ENCODE results near the gene MAN1A1. TPM values are rescaled to one million over a fixed set of nuclear protein-coding genes. Genes with fewer than 3 reads are reported as not detected.

MAN1A1 gene
- total RNA-seq, 2 experiments from 2014 or later: 13.7 to 13.9 TPM

GRCh38 chr6:119182216-119182803 is 167.3 kb downstream of the MAN1A1 start:
- no peak for ATAC-seq
- DNase-seq: no peak
- POLR2A ChIA-PET: interaction anchor here (1.0 kb wide), 1 partner anchor 134 kb away, joined by 3 read pairs; no protein-coding TSS in a partner anchor
- Mint-ChIP-seq H3K9me3 (ENCODE audit: insufficient read depth) (no peaks in the 10 kb centered on the region), H3K27me3 (ENCODE audit: low read depth) (no peaks in the 10 kb centered on the region), H3K4me1 (ENCODE audit: low read depth) (peaks cover 14% of the 10 kb centered on the region), H3K4me3 (no peak overlapping the region), H3K36me3 (ENCODE audit: low read depth) (peaks cover 23% of the 10 kb centered on the region), H3K27ac (no peak overlapping the region)
- CTCF ChIA-PET: no interaction called here

GRCh38 chr6:119181046-119181445 is 168.5 kb downstream of the MAN1A1 start:
- peaks cover 14% of the 10 kb centered on the region for H3K4me1 Mint-ChIP-seq (ENCODE audit: low read depth)
- H3K36me3 Mint-ChIP-seq (ENCODE audit: low read depth): peaks cover 19% of the 10 kb centered on the region
- ATAC-seq: no peak
- H3K27me3 Mint-ChIP-seq (ENCODE audit: low read depth): no peaks in the 10 kb centered on the region
- no peak overlapping the region for H3K27ac Mint-ChIP-seq
- POLR2A ChIA-PET: interaction anchor here (1.0 kb wide), 1 partner anchor 135 kb away, joined by 3 read pairs; no protein-coding TSS in a partner anchor
- DNase-seq: no peak
- no peak overlapping the region for H3K4me3 Mint-ChIP-seq
- H3K9me3 Mint-ChIP-seq (ENCODE audit: insufficient read depth): no peaks in the 10 kb centered on the region
- CTCF ChIA-PET: no interaction called here

GRCh38 chr6:119179842-119180241 is 169.7 kb downstream of the MAN1A1 start:
- Mint-ChIP-seq H3K27me3 (ENCODE audit: low read depth) (no peaks in the 10 kb centered on the region), H3K4me1 (ENCODE audit: low read depth) (peaks cover 14% of the 10 kb centered on the region), H3K36me3 (ENCODE audit: low read depth) (peaks cover 15% of the 10 kb centered on the region), H3K9me3 (ENCODE audit: insufficient read depth) (no peaks in the 10 kb centered on the region), H3K4me3 (no peak overlapping the region), H3K27ac (no peak overlapping the region)
- ChIA-PET CTCF (interaction anchor here (1.3 kb wide), 1 partner anchor 31 kb away, joined by 5 read pairs; no protein-coding TSS in a partner anchor), POLR2A (no interaction called here)
- ATAC-seq (peak; percentile 81), DNase-seq (peak; percentile 43)

GRCh38 chr6:119179062-119179461 is 170.5 kb downstream of the MAN1A1 start:
- POLR2A ChIA-PET: no interaction called here

GRCh38 chr6:119176445-119176844 is 173.1 kb downstream of the MAN1A1 start:
- POLR2A ChIA-PET: interaction anchor here (0.7 kb wide), 1 partner anchor 49 kb away, joined by 4 read pairs; no protein-coding TSS in a partner anchor
- H3K9me3 Mint-ChIP-seq (ENCODE audit: insufficient read depth): no peaks in the 10 kb centered on the region
- ATAC-seq (no peak), DNase-seq (no peak)
- peaks cover 2% of the 10 kb centered on the region for H3K27me3 Mint-ChIP-seq (ENCODE audit: low read depth)
- H3K27ac Mint-ChIP-seq: no peak overlapping the region
- peaks cover 14% of the 10 kb centered on the region for H3K4me1 Mint-ChIP-seq (ENCODE audit: low read depth)
- H3K4me3 Mint-ChIP-seq: no peak overlapping the region
- CTCF ChIA-PET: no interaction called here
- peaks cover 8% of the 10 kb centered on the region for H3K36me3 Mint-ChIP-seq (ENCODE audit: low read depth)

More at GRCh38 chr6:119179062-119179461, 170.5 kb downstream of the MAN1A1 start:
- Mint-ChIP-seq H3K36me3 (ENCODE audit: low read depth) (peaks cover 14% of the 10 kb centered on the region), H3K4me3 (no peak overlapping the region), H3K9me3 (ENCODE audit: insufficient read depth) (no peaks in the 10 kb centered on the region), H3K27ac (no peak overlapping the region), H3K4me1 (ENCODE audit: low read depth) (peaks cover 14% of the 10 kb centered on the region), H3K27me3 (ENCODE audit: low read depth) (no peaks in the 10 kb centered on the region)
- CTCF ChIA-PET: interaction anchor here (1.3 kb wide), 1 partner anchor 31 kb away, joined by 5 read pairs; no protein-coding TSS in a partner anchor
- DNase-seq (no peak), ATAC-seq (no peak)

- peaks cover 5% of the 10 kb centered on the region for H3K27me3 Mint-ChIP-seq (ENCODE audit: low read depth)
- H3K9me3 Mint-ChIP-seq (ENCODE audit: insufficient read depth): no peaks in the 10 kb centered on the region
- ChIA-PET CTCF (no interaction called here), POLR2A (no interaction called here)
- peaks cover 2% of the 10 kb centered on the region for H3K36me3 Mint-ChIP-seq (ENCODE audit: low read depth)
- peaks cover 7% of the 10 kb centered on the region for H3K4me1 Mint-ChIP-seq (ENCODE audit: low read depth)
- H3K4me3 Mint-ChIP-seq: no peak overlapping the region
- ATAC-seq (no peak), DNase-seq (no peak)
- no peak overlapping the region for H3K27ac Mint-ChIP-seq
Measured at GRCh38 chr6:119174879-119175817, 174.4 kb downstream of the MAN1A1 start.

GRCh38 chr6:119174085-119174445 is 175.5 kb downstream of the MAN1A1 start:
- H3K27me3 Mint-ChIP-seq (ENCODE audit: low read depth): peaks cover 10% of the 10 kb centered on the region
- H3K9me3 Mint-ChIP-seq (ENCODE audit: insufficient read depth): no peaks in the 10 kb centered on the region
- no peaks in the 10 kb centered on the region for H3K4me1 Mint-ChIP-seq (ENCODE audit: low read depth)
- no peak for ATAC-seq
- no peak overlapping the region for H3K27ac Mint-ChIP-seq
- ChIA-PET POLR2A (no interaction called here), CTCF (no interaction called here)
- DNase-seq: no peak
- H3K36me3 Mint-ChIP-seq (ENCODE audit: low read depth): no peaks in the 10 kb centered on the region
- H3K4me3 Mint-ChIP-seq: no peak overlapping the region

GRCh38 chr6:119173249-119174084 is 176.1 kb downstream of the MAN1A1 start:
- Mint-ChIP-seq H3K4me1 (ENCODE audit: low read depth) (no peaks in the 10 kb centered on the region), H3K27ac (no peak overlapping the region), H3K27me3 (ENCODE audit: low read depth) (peaks cover 10% of the 10 kb centered on the region), H3K36me3 (ENCODE audit: low read depth) (no peaks in the 10 kb centered on the region), H3K9me3 (ENCODE audit: insufficient read depth) (no peaks in the 10 kb centered on the region), H3K4me3 (no peak overlapping the region)
- CTCF ChIA-PET: interaction anchor here (1.1 to 1.2 kb wide), 2 partner anchors 25 to 42 kb away, joined by 3 to 6 read pairs; no protein-coding TSS in a partner anchor
- DNase-seq (no peak), ATAC-seq (no peak)
- POLR2A ChIA-PET: no interaction called here

- DNase-seq: no peak
- H3K36me3 Mint-ChIP-seq (ENCODE audit: low read depth): no peaks in the 10 kb centered on the region
- no peak for ATAC-seq
- ChIA-PET CTCF (interaction anchor here (1.1 to 1.2 kb wide), 2 partner anchors 25 to 41 kb away, joined by 3 to 6 read pairs; no protein-coding TSS in a partner anchor), POLR2A (no interaction called here)
- H3K4me1 Mint-ChIP-seq (ENCODE audit: low read depth): no peaks in the 10 kb centered on the region
- H3K27me3 Mint-ChIP-seq (ENCODE audit: low read depth): peaks cover 10% of the 10 kb centered on the region
- no peaks in the 10 kb centered on the region for H3K9me3 Mint-ChIP-seq (ENCODE audit: insufficient read depth)
- no peak overlapping the region for H3K4me3 Mint-ChIP-seq
- no peak overlapping the region for H3K27ac Mint-ChIP-seq
Measured at GRCh38 chr6:119172824-119173223, 176.7 kb downstream of the MAN1A1 start.

- Mint-ChIP-seq H3K4me3 (no peak overlapping the region), H3K4me1 (ENCODE audit: low read depth) (no peaks in the 10 kb centered on the region), H3K9me3 (ENCODE audit: insufficient read depth) (no peaks in the 10 kb centered on the region), H3K36me3 (ENCODE audit: low read depth) (no peaks in the 10 kb centered on the region), H3K27me3 (ENCODE audit: low read depth) (peaks cover 10% of the 10 kb centered on the region), H3K27ac (no peak overlapping the region)
- ChIA-PET POLR2A (no interaction called here), CTCF (interaction anchor here (1.1 to 1.3 kb wide), 3 partner anchors 24 to 179 kb away, joined by 3 to 6 read pairs (median 3); no protein-coding TSS in a partner anchor)
- DNase-seq: no peak
- no peak for ATAC-seq
Measured at GRCh38 chr6:119171864-119172588, 177.5 kb downstream of the MAN1A1 start.

All from activated CD8-positive, alpha-beta T cell treated with anti-CD3 and anti-CD28 coated beads, Interleukin-2, amount 10 ng/mL, durations not matched to agents 7 days and 5 days (primary cell).